Suprapubic skin (tissue), 3 donors: ENCODE data around the gene GRB10.

Experiments
- CTCF ChIP-seq, 2 donors: fragments of 200-600 bp in 1 of 2; fragments of 450-650 bp in 1 of 2; sonication (generic) in 1 of 2; IDR thresholded peaks; one replicate each; pipeline ENCODE4 v1.5.1; 2016 to 2019; ENCODE audit warnings: antibody characterized with exemption in 2 of 2, mild to moderate bottlenecking in 1 of 2, moderate library complexity in 1 of 2
- POLR2A ChIP-seq, 2 donors: fragments of 450-650 bp; IDR thresholded peaks; one replicate each; pipeline ENCODE4 v1.6.1; 2017; ENCODE audit warnings: antibody characterized with exemption in 2 of 2, mild to moderate bottlenecking in 2 of 2, moderate library complexity in 2 of 2

GRCh38 chr7:50799873-50800272 is 17.2 kb upstream of the GRB10 start:
- TF ChIP-seq POLR2A (IDR thresholded peaks at IDR 0.05) (no peak), CTCF (IDR thresholded peaks at IDR 0.05) (no peak)
